HG02763 (cell line): ENCODE results near the gene SEC22C.

Experiments used
- ATAC-seq: cut with Tn5 transposase; IDR thresholded peaks from one replicate; pipeline ENCODE4 v1.9.1; 2021; ENCODE audit warnings: mild to moderate bottlenecking, moderate library complexity; ENCODE audit not compliant: unreplicated experiment

Gene SEC22C

DNA sequence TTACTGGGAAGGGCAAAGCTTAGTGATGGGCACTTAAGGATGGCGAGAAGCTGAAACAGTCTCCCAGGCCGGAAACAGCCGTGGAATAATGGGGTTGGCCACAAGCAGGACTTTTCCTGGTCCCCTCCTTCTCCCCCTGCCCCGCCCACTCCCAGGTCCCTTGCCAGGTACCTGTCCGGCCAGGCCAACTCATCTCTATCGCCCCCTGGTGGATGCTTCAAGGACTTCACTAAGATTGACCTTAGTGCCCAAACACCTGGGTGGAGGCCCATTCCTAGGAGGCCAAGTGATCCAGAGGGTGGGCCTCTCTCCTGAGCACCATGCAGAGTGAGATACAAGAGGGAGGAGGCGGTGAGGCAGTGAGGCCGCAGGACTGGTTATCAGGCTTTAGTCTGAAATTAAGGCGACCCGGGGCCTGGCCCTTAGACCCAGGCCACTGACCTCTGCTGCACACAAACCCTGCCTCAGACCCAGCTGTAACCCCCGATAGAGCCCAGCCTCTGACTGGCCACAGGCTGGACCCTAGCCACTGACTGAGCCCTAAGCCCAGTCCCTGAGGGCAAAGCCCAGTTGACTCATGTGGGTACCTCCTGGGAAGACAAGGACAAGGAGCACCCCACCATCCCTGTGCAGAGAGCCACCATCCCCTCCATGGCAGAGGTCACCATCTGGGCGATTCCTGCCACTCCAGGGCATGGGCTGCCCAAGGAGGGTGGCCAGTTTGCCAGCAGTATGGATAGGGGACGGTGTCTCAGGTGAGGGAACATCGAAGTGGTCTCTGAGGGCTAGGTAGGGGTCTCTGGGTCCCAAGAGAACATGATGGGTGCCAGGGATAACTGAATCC lies 41.7 kb downstream of the SEC22C start:
- no peak for ATAC-seq

DNA sequence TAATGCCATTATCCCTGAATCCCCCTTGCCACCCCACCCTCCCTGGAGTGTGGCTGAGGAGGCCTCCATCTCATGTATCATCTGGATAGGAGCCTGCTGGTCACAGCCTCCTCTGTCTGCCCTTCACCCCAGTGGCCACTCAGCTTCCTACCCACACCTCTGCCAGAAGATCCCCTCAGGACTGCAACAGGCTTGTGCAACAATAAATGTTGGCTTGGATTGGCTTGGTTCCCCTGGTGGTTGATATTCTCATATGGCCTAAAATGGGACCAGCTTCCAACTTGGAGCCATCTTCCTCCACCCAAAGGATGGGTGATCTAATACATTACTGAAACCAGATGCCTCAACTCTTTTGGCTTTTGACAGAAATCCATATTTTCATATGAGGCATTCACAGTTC lies 44.4 kb downstream of the SEC22C start:
- ATAC-seq = no peak

DNA sequence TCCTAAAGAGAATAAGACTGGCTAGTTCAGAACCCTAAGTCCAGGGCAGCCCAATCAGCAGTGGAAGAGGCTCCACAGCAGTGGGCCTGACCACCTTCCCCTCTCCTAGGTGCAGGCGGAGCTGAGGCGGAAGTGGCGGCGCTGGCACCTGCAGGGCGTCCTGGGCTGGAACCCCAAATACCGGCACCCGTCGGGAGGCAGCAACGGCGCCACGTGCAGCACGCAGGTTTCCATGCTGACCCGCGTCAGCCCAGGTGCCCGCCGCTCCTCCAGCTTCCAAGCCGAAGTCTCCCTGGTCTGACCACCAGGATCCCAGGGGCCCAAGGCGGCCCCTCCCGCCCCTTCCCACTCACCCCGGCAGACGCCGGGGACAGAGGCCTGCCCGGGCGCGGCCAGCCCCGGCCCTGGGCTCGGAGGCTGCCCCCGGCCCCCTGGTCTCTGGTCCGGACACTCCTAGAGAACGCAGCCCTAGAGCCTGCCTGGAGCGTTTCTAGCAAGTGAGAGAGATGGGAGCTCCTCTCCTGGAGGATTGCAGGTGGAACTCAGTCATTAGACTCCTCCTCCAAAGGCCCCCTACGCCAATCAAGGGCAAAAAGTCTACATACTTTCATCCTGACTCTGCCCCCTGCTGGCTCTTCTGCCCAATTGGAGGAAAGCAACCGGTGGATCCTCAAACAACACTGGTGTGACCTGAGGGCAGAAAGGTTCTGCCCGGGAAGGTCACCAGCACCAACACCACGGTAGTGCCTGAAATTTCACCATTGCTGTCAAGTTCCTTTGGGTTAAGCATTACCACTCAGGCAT lies 45.6 kb downstream of the SEC22C start:
- no peak for ATAC-seq

DNA sequence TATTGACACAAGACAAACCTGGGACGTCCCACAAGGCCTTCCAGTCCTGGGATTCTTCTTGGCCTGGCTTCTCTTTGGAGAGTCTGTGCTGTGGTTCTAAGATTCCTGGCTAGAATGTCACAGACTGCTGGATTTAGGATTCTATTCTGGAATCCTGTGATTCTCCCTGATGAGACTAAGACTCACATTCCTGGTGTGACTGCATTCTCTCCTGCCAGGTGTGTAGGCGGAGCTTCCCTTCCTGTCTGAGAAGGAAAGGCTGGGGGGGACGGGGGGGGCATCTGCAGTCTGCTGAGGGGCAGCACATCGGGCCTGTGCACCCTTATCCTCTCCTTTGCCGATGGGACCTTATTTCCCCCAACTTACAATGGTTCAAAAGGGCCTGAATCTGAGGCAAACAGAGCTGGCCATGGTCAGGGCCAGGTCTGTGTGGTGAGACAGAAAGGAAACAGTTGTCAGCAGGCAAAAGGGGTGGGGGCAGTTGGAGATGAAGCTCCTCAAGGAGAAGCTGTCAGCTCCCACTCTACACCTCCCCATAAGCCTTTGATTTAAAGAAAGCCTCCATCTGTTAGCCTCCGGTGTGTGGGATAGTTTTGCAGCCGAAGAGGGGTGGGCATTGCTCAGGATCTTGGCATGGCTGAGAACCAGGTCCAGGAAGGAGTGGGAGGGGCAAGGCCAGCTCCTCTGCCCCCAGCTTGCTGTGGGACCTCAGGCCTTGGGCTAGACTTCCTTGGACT lies 48.4 kb downstream of the SEC22C start:
- ATAC-seq = no peak

DNA sequence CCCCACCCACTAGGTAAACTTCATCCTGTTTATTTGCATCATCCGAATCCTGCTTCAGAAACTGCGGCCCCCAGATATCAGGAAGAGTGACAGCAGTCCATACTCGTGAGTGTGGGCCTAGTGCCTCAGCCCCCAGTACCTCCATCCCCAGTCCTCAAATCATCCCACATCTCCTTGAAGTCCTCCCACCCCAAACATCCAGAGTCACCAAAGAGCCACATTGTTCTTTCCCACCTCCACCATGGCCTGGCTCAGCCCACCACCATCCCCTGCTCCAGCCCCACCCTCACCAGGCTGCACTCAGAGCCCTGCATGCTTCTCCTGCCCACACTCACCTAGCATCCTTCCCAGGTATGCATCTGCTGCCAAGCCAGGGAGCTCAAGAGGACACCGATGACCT lies 49.5 kb downstream of the SEC22C start:
- no peak for ATAC-seq

DNA sequence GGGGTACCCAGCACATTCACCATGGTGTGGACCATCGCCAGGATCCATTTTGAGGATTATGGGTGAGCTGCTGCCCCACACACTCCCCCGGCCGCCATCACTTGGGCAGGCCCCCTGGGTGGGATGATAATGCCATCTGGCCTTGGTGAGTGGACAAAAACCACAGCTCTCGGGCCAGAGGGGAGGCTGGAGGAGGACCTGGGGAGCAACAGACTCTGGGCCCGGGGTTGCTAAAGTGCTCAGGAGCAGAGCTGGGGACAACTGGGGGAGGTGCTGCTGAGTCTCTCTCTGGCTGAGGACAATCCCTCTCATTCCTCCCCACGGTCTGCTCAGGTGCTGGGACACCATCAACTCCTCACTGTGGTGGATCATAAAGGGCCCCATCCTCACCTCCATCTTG lies 50.3 kb downstream of the SEC22C start:
- ATAC-seq = no peak

DNA sequence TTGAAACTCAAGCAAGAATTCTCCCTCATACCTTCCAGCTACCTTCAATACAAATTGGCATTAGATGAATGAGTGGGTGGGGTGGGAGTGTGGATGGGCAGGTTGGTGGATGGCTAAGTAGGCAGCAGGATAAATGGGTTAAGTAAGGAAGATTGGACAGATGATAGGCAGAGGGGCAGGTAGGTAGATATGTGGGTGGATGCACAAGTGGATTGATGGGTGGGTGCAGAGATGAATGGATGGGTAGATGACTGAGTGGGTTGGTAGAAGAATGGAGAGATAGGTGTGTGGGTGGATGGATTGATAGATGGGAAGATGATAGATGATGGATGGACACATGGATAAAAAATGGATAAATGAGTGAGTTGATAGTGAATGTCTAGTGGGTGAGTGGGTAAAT lies 51.7 kb downstream of the SEC22C start:
- ATAC-seq = no peak

DNA sequence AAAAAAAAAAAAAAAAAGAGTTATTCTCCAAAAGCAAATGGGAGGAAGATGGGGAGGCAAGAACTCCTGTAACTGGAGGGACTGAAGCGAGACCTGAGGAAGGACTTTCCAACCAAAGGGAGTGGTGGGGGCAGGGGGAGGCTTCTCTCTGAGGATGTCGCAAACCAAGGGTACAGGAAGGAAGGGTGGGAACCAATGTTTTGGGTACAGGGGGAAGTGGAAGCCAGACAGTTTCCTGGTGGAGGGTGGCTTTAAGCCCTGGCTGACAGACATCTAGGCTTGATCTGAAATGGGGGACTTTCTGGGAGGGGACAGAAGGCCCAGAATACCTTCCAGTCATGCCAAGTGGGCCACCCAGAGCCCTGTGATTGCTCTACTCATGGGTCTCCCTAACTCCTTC lies 52.3 kb downstream of the SEC22C start:
- no peak for ATAC-seq

DNA sequence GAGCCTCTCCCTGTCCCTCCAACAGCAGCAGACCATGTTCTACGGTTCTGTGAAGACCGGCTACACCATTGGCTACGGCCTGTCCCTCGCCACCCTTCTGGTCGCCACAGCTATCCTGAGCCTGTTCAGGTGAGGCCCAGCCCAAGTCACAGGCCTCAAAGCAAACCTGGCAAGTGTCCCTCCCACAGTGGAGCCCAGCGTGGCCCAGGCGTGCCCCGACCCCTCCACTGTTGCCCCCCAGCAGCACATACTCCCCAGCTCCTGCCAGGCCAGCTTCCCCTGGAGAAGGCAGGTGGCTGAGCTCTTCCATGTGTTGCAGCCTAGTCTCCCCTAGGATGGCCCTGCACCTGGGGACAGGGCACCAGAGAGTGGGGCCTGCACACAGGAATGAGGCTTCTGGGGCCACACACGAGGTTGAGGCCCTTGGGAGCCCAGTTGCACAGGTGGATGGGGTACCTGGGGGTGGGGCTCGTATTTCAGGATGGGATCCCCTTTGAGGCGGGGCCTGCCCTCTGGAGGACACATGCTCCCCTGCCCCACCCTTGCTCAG lies 54.3 kb downstream of the SEC22C start:
- no peak for ATAC-seq

DNA sequence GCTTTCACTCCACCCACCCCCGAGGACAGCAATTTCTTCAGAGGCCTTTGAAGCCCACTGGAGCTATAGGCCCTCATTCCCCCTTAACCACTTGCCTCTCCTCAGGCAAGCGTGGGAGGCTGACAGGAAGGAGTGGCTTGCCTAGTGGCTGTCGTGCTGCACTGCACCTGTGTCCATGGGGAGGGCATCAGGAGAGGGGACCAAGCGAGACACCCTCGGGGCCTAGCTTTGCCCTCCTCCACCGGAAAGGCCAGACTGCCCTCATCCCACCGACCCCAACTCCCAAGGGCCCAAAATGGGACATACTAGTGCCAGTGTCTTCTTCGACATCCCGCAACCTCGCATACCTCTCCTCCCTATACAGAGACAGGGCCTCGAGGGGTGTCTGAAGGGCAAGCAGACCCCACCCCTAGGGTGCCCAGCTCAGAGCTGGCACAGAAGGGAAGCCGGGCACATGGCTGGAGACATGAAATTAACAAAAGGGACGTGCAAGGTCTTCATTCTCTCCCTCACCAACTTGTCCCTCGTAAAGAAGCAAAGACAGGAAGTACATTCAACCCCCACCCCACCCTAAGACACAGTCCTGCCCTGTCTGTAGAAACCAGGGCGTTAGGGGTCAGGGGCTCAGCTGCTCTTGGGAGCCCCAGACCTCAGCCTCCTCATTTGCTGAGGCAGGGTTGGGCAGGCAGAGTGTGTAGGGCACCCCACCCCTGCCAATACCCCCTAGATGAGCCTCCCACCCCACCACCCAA lies 55.0 kb downstream of the SEC22C start:
- ATAC-seq = no peak

DNA sequence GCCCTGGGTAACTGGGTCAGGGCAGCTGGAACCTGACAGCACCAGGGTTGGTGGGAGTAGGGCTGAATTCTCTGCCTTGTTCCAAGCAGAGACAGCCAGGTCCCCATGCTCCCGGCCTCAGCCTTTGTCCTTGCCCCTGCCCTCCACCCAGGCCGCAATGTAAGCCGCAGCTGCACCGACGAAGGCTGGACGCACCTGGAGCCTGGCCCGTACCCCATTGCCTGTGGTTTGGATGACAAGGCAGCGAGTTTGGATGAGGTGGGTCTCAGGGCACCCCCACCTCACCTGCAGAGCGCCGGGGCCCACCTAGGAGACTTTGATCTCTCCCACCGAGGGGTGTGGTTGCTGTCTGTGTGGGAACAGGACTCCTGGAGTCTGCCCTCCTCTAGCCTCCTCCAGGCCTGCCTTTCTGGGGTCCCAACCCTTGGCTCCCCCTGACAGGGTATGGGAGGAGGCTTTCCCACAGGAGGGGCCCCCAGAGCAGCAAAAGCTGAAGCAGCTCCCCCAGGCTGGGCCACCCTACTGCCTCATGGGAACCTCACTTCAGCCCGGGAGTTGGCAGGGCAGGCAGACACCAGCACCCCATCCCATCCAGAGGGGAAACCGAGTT lies 55.9 kb downstream of the SEC22C start:
- no peak for ATAC-seq

DNA sequence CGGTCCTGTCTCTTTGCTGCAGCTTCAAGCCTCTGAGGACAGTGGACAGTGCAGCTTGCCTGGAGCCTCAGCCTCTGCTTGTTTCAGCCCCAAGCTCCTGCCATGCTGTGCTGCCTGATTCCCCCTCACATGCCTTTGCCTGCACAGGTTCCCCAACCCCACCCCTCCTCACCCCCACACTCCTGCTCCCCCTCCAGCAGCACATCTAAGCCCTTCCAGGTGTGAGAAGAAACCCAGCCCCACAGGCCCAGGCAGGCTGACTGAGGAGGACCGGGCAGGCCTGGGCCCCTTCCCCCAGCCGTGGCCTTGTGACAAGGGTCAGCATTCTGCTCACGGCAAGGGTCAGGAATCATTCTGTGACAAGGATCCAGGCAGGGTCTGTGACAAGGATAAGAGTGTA lies 56.6 kb downstream of the SEC22C start:
- ATAC-seq = no peak

DNA sequence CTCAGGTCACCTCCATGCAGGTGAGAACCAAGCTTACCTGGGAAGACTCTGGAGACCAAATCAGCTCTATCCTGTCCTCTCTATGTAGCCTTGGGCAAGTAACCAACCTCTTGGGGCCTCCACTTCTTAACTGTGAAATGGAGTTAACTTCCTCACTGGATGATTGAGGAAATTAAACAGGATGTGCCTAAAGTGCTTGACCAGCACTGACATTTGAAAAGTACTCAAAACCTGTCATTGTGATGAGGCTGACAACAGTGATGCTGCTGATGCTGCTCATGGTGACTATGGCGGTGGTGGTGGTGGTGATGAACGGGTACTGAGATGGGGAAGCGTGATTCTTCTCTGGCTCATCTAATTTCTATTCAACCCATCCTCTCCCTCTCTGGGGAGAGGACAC lies 57.0 kb downstream of the SEC22C start:
- ATAC-seq = no peak

DNA sequence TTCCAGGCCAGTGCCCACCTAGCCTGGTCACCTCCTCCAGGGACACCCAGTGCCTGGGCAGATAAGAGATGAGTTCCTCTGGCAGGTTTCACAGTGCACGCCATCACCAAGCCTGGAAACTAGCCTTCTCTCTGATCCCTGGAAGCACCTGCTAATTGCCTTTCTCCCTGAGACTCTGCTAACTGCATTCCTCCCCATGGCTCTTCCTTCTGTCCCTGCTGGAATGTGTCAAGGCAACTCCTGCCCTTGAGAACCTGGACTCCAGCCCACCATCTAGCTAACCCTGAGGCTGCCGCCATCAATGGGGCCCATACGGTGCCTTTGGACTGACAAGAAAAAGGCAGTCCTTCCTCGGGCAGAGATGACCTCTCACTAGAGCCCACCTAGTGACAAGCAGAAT lies 60.9 kb downstream of the SEC22C start:
- no peak for ATAC-seq

DNA sequence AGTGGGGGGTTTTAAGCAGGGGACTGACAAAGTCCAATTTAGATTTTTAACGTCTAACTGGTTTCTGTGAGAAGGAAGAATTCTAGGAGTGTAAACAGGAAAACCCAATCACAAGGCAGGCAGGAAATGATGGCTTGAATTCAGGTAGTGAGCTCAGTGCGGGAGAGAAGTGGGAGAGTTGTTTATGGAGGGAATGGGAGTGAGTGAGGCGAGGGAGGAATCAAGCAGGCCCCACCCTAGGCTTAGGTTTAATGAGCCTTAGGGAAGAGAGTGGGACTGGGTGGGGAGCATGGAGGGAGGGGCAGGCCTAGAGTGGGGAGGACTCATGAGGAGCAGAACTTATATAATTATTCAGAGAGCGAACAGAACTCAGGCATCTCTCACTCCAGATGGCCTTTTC lies 61.4 kb downstream of the SEC22C start:
- ATAC-seq = no peak

DNA sequence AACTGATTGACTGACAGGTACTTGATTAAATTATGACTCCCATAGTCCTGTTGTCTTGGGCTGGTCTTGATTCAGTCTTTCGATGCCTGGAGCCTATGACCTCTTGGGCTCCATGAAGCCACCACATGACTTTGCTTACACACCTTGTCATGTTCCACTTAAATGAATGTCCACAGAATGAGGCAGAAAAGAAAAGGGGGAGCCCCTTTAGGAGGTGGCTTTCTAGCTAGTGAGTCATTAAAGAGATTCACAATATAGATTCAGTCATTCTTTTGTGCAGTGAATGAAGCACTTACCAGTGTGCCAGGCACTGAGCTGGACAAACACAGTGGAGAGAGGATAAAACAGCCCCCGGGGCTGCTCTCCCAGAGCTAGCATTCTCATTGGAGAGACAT lies 62.2 kb downstream of the SEC22C start:
- ATAC-seq = no peak

DNA sequence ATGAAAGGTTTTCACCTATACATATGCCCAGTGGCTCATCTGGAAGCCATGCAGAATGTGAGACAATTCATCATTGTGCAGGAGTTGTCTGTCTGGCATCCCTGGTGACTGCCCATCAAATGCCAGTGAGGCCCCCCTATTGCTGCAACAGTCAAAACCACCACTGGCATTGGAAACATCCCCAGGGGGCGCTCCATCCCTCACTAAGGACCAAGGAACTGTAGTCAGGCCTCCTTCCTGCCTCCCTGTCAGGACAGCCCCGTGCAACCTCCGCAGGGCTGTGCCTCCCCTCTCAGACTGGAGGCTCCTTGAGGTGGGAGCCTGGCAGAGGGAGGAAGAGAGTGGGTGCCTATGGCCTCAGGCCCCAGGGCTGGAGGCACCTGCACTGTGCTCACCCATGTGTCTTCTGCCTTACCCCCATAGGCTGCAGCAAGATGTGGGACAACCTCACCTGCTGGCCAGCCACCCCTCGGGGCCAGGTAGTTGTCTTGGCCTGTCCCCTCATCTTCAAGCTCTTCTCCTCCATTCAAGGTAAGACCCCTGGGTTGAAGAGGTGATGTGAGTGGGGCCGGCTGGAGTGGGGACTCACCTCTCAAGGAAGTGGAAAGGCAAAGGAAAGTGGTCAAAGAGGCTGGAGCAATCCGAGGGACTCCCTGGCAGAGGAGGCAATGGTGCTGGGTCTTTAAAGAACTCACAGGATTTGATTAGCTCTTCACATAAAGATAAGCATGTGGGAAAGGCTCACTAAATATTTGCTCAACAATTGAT lies 62.8 kb downstream of the SEC22C start:
- no peak for ATAC-seq

DNA sequence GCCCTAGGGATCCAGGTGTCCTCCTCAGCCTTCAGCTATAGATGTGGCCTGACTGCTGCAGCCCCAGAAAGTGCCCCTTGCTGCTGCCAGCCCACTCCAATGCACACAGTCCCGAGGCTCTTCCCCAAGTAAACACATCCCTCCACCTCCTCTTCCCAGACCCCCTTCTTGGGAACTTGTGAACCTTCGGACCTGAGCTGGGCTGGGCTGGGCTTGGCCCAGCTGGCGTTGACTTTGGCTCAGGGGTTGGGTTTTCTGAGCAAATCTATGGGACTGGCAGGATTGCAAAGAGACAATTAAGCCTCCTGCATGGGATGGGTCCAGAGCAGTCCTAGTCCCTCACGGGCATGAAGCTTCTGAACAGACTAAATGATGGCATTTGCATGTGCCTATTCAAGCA lies 64.7 kb downstream of the SEC22C start:
- no peak for ATAC-seq

DNA sequence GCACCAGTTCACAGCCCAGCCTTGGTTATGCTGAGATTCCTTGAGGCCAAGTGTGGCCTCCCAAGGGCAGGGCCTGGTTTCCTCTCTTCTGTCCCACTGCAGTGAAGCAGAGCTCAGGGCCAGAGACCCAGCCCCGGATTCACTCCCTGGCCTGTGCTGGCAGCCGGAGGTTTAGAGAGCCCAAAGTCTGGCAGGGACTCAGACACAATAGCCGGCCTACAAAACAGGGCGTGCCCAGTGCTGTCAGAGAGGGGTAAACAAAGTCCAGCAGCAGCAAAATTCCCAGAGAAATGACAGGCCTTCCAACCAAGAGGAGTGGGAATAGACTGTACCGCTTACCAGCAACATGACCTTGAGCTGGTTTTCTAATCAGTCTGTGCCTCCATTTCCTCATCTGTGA lies 65.3 kb downstream of the SEC22C start:
- no peak for ATAC-seq
